ENCODE measurements around the gene UBE2QL1. TPM values are rescaled to one million over a fixed set of nuclear protein-coding genes. Genes with fewer than 3 reads are reported as not detected.

The UBE2QL1 gene
- total and polyA plus RNA-seq, 8 donors, result 0.13 to 2.4 (median 0.63) TPM

DNA sequence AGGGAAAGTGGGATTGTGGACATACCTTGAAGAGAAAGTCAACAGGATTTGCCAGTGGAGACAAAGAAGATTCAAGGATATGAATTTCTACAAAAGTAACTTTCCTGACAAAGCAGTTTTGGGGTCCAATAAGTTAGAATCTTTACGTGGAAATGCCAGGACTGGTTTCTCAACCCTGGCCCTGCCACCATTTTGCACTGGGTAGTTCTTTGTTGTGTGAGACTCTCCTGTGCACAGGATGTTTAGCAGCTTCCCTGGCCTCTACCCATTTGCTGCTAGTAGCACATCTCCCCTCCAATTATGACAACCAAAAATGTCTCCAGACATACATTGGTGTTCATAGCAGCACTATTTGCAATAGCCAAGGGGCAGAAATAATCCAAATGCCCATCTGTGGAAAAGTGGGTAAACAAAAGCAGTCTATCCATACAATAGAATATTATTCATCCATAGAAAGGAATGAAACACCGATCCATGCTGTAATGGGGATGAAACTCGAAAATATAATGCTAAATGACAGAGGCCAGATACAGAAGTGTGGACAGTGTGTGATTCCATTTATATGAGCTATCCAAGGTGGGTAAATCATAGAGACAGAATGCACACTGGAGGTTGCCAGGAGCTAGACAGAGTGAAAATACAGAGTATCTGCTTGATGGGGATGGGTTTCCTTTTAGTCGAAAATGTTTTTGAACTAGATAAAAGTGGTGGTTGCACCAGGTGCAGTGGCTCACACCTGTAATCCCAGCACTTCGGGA, 92.8 kb downstream of the UBE2QL1 start:
- no peak for ATAC-seq
- no peaks in the 10 kb centered on the region for H3K27me3 ChIP-seq
- WGBS, 2 donors, result 66 to 76% methylated on average over 5 of the region's 5 CpGs
- no peak overlapping the region for H3K27ac ChIP-seq
- H3K4me3 ChIP-seq, result no peak overlapping the region
- H3K9me3 ChIP-seq, result no peaks in the 10 kb centered on the region
- no peaks in the 10 kb centered on the region for H3K4me1 ChIP-seq
- no peak for DNase-seq
- intact Hi-C loops (cut with DNase I), result no loop called here
- no peaks in the 10 kb centered on the region for H3K36me3 ChIP-seq
- no peak for FAIRE-seq
- no peak for TF ChIP-seq CTCF (IDR thresholded peaks at IDR 0.05)

GRCh38 chr5:6542421-6543345, 94.0 kb downstream of the UBE2QL1 start:
- WGBS, 2 donors, result 81 to 95% methylated on average over 12 of the region's 12 CpGs
- Histone ChIP-seq H3K4me1 (no peaks in the 10 kb centered on the region), H3K4me3 (no peak overlapping the region), H3K27me3 (no peaks in the 10 kb centered on the region), H3K36me3 (no peaks in the 10 kb centered on the region), H3K9me3 (no peaks in the 10 kb centered on the region), H3K27ac (no peak overlapping the region)
- DNase-seq, result no peak
- ATAC-seq, result no peak
- no peak for TF ChIP-seq CTCF (IDR thresholded peaks at IDR 0.05)
- FAIRE-seq, result no peak
- intact Hi-C loops (cut with DNase I), result no loop called here

GRCh38 chr5:6543346-6543730, 94.7 kb downstream of the UBE2QL1 start:
- Histone ChIP-seq H3K27ac (no peak overlapping the region), H3K4me1 (no peaks in the 10 kb centered on the region), H3K36me3 (no peaks in the 10 kb centered on the region), H3K9me3 (no peaks in the 10 kb centered on the region), H3K27me3 (no peaks in the 10 kb centered on the region), H3K4me3 (no peak overlapping the region)
- no peak for ATAC-seq
- intact Hi-C loops (cut with DNase I), result no loop called here
- no peak for DNase-seq
- 72 to 73% methylated on average over 6 of the region's 6 CpGs for WGBS, 2 donors
- TF ChIP-seq CTCF (IDR thresholded peaks at IDR 0.05), result no peak
- no peak for FAIRE-seq

DNA sequence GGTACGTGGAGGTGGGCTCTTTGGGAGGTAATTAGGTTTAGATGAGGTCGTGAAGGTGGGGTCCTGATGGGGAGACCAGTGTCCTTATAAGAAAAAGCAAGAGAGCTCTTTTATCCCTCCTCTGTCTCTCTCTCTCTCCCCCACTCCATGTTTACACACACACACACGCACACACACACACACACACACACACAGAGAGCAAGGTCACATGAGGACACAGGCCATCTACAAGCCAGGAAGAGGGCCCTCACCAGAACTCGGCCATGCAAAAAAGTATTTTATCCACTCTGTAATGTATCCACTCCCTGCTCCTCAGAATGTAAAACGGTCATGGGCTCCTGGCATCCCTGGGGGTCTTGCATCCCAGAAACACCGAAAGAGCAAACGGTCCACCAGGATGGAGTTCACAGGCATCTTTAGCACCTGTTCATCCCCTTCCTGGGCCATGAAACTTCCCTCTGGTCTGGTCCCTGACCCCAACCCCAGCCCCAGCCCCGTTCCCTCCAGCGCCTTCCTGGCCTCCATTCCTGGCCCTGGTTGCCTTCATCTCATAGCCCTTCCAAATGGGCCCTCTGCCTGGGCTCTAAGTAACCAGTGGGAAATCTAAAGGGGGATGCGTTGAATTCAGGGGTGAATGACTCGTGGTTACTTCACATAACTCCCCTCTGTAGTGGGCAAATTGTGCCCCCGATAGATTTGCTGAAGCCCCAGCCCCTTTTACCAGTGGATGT, 95.3 kb downstream of the UBE2QL1 start:
- no peak for DNase-seq
- no peaks in the 10 kb centered on the region for H3K9me3 ChIP-seq
- TF ChIP-seq CTCF (IDR thresholded peaks at IDR 0.05), result no peak
- H3K27me3 ChIP-seq, result no peaks in the 10 kb centered on the region
- 73 to 81% methylated on average over 11 to 12 of the region's 12 CpGs for WGBS, 2 donors
- no peaks in the 10 kb centered on the region for H3K4me1 ChIP-seq
- no peak for ATAC-seq
- H3K36me3 ChIP-seq, result no peaks in the 10 kb centered on the region
- H3K27ac ChIP-seq, result no peak overlapping the region
- FAIRE-seq, result no peak
- H3K4me3 ChIP-seq, result no peak overlapping the region
- intact Hi-C loops (cut with DNase I), result no loop called here

Other genes with a start within 250 kb of the UBE2QL1 start
- gene MED10, start 70.3 kb upstream of the UBE2QL1 start, total RNA-seq, result 10 to 100 TPM; 10.9 to 20.5 (median 14.4) TPM
- 10 to 100 TPM; 17.4 to 25.1 TPM for gene MED10, start 70.3 kb upstream of the UBE2QL1 start, polyA plus RNA-seq
- gene NSUN2, start 184.2 kb downstream of the UBE2QL1 start, total RNA-seq, result 10 to 100 TPM; 15.6 to 25.2 (median 19.4) TPM
- 10 to 100 TPM; 23.6 to 56.4 TPM for gene NSUN2, start 184.2 kb downstream of the UBE2QL1 start, polyA plus RNA-seq
- 1 to 10 TPM; 3.0 to 8.2 (median 6.8) TPM for gene SRD5A1, start 184.6 kb downstream of the UBE2QL1 start, total RNA-seq
- 1 to 10 TPM; 3.2 to 6.3 TPM for gene SRD5A1, start 184.6 kb downstream of the UBE2QL1 start, polyA plus RNA-seq

All from pancreas (tissue), 10 donors.